Measurements from ENCODE around the gene RUFY4.

Gene RUFY4

DNA sequence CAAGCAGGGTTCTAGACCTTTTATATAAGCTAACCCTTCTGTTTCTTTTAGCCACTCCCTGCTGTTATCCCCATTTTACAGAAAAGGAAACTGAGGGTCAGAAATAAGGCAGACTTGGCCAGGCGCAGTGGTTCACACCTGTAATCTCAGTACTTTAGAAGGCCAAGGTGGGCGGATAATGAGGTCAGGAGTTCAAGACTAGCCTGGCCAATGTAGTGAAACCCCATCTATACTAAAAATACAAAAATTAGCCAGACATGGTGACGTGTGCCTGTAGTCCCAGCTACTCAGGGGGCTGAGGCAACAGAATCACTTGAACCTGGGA, 14.3 kb downstream of the RUFY4 start:
- TF ChIP-seq, protein P1, sequence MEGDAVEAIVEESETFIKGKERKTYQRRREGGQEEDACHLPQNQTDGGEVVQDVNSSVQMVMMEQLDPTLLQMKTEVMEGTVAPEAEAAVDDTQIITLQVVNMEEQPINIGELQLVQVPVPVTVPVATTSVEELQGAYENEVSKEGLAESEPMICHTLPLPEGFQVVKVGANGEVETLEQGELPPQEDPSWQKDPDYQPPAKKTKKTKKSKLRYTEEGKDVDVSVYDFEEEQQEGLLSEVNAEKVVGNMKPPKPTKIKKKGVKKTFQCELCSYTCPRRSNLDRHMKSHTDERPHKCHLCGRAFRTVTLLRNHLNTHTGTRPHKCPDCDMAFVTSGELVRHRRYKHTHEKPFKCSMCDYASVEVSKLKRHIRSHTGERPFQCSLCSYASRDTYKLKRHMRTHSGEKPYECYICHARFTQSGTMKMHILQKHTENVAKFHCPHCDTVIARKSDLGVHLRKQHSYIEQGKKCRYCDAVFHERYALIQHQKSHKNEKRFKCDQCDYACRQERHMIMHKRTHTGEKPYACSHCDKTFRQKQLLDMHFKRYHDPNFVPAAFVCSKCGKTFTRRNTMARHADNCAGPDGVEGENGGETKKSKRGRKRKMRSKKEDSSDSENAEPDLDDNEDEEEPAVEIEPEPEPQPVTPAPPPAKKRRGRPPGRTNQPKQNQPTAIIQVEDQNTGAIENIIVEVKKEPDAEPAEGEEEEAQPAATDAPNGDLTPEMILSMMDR (conservative IDR thresholded peaks at IDR 0.05; ENCODE audit: low read length), result no peak
- no peak for TF ChIP-seq EZH2phosphoT487 (IDR thresholded peaks at IDR 0.05; ENCODE audit: borderline replicate concordance)
- no peaks in the 10 kb centered on the region for H3K27me3 ChIP-seq (ENCODE audit: insufficient read depth, low read length, poor library complexity, severe bottlenecking)
- H3K9me2 ChIP-seq (replicated peaks; ENCODE audit: low read depth, low read length), result no peaks in the 10 kb centered on the region
- no peak overlapping the region for H2AFZ ChIP-seq (ENCODE audit: low read length)
- no peak overlapping the region for H3K4me3 ChIP-seq (ENCODE audit: low read length, poor library complexity, severe bottlenecking)
- no peaks in the 10 kb centered on the region for H3K4me1 ChIP-seq (ENCODE audit: insufficient read depth, low read length, poor library complexity, severe bottlenecking)
- H3K36me3 ChIP-seq (ENCODE audit: insufficient read depth, low read length), result no peaks in the 10 kb centered on the region
- H3K9ac ChIP-seq (ENCODE audit: low read depth, low read length, poor library complexity, severe bottlenecking), result no peak overlapping the region
- H3K79me2 ChIP-seq (ENCODE audit: insufficient read depth, low read length), result no peaks in the 10 kb centered on the region
- peaks cover 3% of the 10 kb centered on the region; the same call in 1 of the 2 replicates for H3K9me3 ChIP-seq (ENCODE audit: insufficient read depth, low read depth, low read length)
- H4K20me1 ChIP-seq (ENCODE audit: insufficient read depth, low read length, poor library complexity, severe bottlenecking), result no peaks in the 10 kb centered on the region
- no peak overlapping the region for H3K4me2 ChIP-seq (ENCODE audit: low read depth, low read length, poor library complexity, severe bottlenecking)
- no peaks in the 10 kb centered on the region for H3F3A ChIP-seq (ENCODE audit: low read depth)

- Histone ChIP-seq H3K9me2 (replicated peaks; ENCODE audit: low read depth, low read length) (no peaks in the 10 kb centered on the region), H3K4me3 (ENCODE audit: low read length, poor library complexity, severe bottlenecking) (no peak overlapping the region), H3K27me3 (ENCODE audit: insufficient read depth, low read length, poor library complexity, severe bottlenecking) (no peaks in the 10 kb centered on the region), H3K79me2 (ENCODE audit: insufficient read depth, low read length) (no peaks in the 10 kb centered on the region), H3K9me3 (ENCODE audit: insufficient read depth, low read depth, low read length) (peaks cover 3% of the 10 kb centered on the region; the same call in 1 of the 2 replicates), H3K9ac (ENCODE audit: low read depth, low read length, poor library complexity, severe bottlenecking) (no peak overlapping the region), H2AFZ (ENCODE audit: low read length) (no peak overlapping the region), H3K4me1 (ENCODE audit: insufficient read depth, low read length, poor library complexity, severe bottlenecking) (no peaks in the 10 kb centered on the region), H3K4me2 (ENCODE audit: low read depth, low read length, poor library complexity, severe bottlenecking) (no peak overlapping the region), H3K36me3 (ENCODE audit: insufficient read depth, low read length) (no peaks in the 10 kb centered on the region), H4K20me1 (ENCODE audit: insufficient read depth, low read length, poor library complexity, severe bottlenecking) (no peaks in the 10 kb centered on the region), H3F3A (ENCODE audit: low read depth) (no peaks in the 10 kb centered on the region)
- TF ChIP-seq, protein P1 (conservative IDR thresholded peaks at IDR 0.05; ENCODE audit: low read length), result no peak
- no peak for TF ChIP-seq EZH2phosphoT487 (IDR thresholded peaks at IDR 0.05; ENCODE audit: borderline replicate concordance)
These were observed 17.4 kb downstream of the RUFY4 start for GRCh38 chr2:218086478-218086877.

GRCh38 chr2:218089259-218089658, 20.2 kb downstream of the RUFY4 start:
- Histone ChIP-seq H3K79me2 (ENCODE audit: insufficient read depth, low read length) (no peaks in the 10 kb centered on the region), H3K9ac (ENCODE audit: low read depth, low read length, poor library complexity, severe bottlenecking) (no peak overlapping the region)

More at GRCh38 chr2:218089259-218089658, 20.2 kb downstream of the RUFY4 start:
- Histone ChIP-seq H4K20me1 (ENCODE audit: insufficient read depth, low read length, poor library complexity, severe bottlenecking) (no peaks in the 10 kb centered on the region), H3K9me2 (replicated peaks; ENCODE audit: low read depth, low read length) (no peaks in the 10 kb centered on the region), H3K9me3 (ENCODE audit: insufficient read depth, low read depth, low read length) (peaks cover 3% of the 10 kb centered on the region; the same call in 1 of the 2 replicates), H3K36me3 (ENCODE audit: insufficient read depth, low read length) (no peaks in the 10 kb centered on the region), H3K4me1 (ENCODE audit: insufficient read depth, low read length, poor library complexity, severe bottlenecking) (no peaks in the 10 kb centered on the region), H3K4me3 (ENCODE audit: low read length, poor library complexity, severe bottlenecking) (no peak overlapping the region), H3F3A (ENCODE audit: low read depth) (no peaks in the 10 kb centered on the region), H3K4me2 (ENCODE audit: low read depth, low read length, poor library complexity, severe bottlenecking) (no peak overlapping the region), H2AFZ (ENCODE audit: low read length) (no peak overlapping the region), H3K27me3 (ENCODE audit: insufficient read depth, low read length, poor library complexity, severe bottlenecking) (no peaks in the 10 kb centered on the region)
- no peak for TF ChIP-seq EZH2phosphoT487 (IDR thresholded peaks at IDR 0.05; ENCODE audit: borderline replicate concordance)
- TF ChIP-seq, protein P1 (conservative IDR thresholded peaks at IDR 0.05; ENCODE audit: low read length), result no peak
